Kasumi-1 (cell line): Measurements from ENCODE around the gene SCPEP1.
"Not testable (repeated sequence)": the region's sequence is repeated elsewhere in the genome, so short reads cannot be mapped to it uniquely, and the experiment has no call there.

Experiments
- DNase-seq, 2 experiments: peaks; one replicate each; lab custom pipeline; 2025; lab: John Stamatoyannopoulos, UW

Gene SCPEP1

DNA sequence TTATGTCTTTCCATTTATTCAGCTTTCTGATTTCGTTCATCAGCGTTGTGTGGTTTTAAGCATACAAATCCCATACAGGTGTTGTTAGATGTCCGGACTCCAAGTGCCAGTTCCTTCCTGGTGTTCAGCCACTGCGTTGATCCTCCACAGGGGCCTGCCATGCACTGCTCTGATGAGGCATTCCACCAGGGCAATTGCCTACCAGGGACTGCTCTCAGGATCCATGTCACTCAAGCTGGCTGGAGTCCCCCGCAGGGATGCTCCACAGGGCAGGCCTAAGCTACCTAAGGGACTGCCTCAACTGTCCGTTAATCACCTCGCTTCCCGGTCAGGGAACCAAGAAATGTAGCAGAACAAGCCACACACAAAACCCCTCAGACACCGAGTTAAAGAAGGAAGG is 12.7 kb upstream of the SCPEP1 start:
- not testable (repeated sequence) for DNase-seq

DNA sequence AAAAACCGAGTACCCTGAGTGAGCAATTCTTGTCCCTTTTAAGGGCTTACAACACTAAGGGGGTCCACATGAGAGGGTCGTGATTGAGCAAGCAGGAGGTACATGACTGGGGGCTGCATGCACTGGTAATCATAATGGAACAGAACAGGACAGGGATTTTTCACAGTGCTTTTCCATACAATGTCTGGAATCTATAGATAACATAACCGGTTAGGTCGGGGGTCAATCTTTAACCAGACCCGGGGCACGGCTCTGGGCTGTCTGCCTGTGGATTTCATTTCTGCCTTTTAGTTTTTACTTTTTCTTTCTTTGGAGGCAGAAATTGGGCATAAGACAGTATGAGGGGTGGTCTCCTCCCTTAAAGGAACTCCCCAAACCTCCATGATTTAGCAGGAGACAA is 12.2 kb upstream of the SCPEP1 start:
- DNase-seq, result not testable (repeated sequence)

DNA sequence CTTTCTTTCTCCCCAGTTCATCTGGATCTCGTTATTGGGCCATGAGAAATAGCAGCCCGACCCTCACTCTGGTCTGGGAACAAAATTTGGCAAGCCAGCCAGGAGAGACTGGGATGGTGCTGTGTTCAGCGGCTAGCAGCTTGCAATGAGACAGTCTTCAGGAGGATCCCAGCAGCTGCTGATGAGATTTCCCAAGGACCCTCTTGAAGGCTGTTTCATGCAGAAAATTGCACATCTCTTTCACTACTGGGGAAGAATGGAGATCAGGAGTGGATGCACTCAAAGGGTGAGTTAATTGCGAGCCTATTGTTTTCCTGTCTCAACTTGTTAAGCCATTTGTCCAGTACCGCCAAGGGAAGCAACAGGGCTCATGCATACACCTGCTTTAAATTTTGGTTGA is 11.6 kb upstream of the SCPEP1 start:
- no peak for DNase-seq

DNA sequence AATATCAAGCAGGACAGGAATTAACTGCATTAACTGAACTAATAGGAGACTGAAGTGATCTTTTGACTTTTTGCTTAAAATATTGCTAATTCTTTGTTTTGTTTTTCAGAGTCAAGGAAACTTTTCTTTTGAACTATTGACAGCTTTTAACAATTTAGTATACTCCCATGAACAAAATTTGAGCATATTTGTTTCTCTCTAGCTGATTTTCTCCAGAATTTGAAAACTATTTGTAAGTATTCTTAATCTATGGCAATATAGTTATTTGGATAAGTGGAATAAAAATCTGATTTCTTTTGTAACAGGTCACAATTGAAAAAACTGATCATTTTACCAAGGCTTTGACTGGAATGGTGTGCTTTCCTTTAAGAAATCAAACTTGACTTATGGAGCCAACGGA is 7.0 kb upstream of the SCPEP1 start:
- DNase-seq, result no peak

DNA sequence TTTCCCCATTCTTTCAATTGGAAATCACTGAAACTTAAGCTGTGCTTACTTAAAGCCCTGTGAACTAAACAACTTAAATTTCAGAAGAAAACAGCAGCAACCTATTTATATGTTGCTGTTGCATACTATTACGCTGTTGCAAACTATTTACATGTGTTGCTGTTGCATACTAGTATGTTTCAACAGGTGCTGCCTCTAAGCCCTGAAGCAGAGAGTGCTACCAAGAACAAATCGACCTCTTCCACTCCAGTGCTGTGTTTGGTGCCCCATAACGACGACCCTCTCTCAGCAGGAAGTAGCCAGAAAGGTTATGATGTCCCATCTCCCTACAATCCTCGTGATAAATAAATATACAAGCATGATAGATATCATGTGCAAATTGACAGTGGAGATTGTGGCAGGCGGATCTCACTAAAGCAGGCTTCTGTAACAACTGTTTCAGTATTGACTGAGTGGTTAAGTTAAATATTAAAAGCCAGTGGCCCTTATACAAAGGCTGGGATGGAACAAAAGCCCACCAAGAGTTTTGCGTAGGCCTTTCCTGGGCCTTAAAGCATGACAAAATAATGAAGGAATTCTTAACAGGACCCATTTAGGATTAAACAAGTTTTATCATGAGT is 5.7 kb upstream of the SCPEP1 start:
- no peak for DNase-seq

DNA sequence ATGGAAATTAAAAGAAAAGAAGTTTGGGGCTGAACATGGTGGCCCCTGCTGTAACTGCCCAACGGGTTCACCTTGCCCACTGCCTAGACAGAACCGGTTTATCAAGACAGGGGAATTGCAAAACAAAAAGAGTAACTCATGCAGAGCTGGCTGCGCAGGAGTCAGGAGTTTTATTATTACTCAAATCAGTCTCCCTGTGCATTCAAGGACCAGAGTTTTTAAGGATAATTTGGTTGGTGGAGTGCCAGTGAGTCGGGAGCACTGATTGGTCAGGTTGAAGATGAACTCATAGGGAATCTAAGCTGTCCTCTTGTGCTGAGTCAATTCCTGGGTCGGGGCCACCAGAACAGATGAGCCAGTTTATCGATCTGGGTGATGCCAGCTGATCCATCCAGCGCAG is 4.4 kb upstream of the SCPEP1 start:
- DNase-seq, result no peak

DNA sequence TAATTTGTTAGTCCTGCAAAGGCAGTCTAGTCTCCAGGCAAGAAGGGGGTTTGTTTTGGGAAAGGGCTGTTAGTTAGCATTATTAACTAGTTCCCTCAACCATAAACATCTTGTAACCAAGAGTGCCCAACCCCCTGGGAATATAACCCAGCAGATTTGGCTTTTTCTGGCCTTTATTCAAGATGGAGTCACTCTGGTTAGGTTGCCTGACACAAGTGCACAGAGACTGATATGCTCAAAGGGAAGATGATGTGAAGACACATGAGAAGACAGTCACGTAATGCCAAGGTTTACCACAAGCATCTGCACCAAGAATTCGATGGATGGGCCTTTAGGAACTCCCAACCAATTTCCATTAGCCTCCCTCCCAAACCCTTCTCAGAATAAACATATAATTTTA is 3.9 kb upstream of the SCPEP1 start:
- no peak for DNase-seq

DNA sequence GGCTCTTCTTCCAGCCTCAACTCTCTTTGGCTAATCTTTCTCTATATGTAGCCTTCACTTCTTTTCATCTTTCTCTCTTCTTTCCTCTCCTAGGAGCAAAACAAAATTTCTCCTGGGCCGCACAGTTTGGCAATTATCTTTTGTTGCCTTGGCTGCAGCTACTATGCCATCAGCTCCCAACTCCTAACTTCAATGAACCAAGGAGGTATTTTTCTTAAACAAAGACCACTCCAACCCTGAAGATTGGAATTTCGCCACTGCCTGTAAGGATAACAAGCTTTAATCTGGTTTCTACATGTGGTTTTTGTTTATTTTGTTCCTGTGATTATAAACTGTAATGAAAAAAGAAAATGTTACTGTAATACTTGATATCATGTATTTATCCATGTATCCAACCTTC is 2.3 kb upstream of the SCPEP1 start:
- no peak for DNase-seq

DNA sequence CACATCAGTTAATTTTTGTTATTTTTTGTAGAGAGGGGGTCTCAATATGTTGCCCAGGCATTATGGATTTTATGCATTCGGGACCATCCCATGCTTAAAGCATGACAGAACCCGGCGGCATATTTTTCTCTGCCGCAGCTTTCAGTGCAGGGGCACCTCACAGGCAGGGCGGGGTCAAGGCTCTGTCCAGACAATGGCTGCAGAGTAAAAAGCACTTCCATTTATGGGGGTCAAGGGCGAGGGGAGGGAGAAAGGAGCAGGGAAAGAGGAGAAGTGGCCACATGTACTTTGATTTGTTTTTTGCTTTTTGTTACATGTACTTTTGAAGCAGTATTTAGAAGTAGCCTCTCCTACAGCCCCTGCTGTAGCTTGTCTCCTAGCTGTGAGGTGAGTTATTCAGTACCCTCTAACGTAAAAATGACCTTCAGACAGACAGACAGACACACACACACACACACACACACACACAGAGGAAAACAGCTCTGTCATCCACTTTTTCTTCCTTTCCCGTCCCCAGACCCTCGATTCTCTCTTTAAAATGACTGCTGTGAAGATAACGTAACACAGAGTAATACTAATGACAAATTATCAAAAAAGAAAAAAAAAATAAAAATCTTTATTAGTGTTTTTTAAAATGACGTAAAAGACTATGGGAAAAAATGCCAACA is 856 bp upstream of the SCPEP1 start:
- no peak for DNase-seq

DNA sequence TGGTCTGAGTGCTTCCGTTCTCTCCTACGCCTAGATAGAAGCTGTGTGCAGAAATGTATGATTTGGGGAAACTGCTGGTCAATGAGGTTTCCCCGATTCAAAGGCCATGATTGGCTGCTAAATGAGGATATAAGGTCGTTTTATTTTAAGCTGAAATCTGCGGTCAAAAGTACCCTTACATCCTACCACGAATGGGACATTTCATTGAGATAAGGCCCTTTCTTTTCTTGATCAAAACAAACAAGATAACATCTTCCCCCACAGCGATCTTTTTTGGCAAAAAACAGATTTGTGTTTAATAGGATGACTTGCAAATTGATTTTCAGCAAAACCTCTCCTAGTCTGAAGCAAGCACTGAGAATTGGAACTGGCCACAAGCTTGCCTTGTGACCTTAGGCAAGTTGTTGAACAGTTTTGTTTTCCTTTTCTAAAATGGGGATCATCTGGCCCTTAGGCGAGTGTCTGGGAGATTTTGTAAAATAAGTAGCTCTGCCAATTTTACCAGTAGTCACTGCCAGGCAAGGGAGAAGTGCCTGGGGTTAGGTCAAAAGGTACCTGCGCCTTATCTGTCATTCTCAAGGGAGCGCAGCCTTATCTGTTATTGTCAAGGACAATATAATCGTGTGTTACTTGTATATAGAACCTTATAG is 635 bp downstream of the SCPEP1 start:
- peak in 1 of 2 experiments; percentile 37 for DNase-seq

DNA sequence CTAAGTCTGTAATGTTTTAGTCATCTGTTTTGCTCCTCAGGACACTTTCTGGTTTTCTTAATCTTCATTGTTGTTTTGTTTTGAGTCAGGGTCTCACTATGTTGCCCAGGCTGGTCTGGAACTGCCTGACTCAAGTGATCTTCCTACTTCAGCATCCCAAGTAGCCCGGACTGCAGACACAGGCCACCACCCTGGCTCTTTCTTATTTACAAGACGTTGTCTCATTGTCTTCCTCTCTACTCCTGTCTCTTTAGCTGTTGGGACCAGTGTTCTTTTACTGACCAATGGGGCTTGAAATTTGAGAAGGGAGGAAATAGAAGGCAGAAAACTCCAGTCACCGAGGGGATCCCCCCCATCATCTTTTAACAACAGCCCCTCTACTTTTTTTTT is 1.2 kb downstream of the SCPEP1 start:
- peak; percentile 23 to 29 for DNase-seq

DNA sequence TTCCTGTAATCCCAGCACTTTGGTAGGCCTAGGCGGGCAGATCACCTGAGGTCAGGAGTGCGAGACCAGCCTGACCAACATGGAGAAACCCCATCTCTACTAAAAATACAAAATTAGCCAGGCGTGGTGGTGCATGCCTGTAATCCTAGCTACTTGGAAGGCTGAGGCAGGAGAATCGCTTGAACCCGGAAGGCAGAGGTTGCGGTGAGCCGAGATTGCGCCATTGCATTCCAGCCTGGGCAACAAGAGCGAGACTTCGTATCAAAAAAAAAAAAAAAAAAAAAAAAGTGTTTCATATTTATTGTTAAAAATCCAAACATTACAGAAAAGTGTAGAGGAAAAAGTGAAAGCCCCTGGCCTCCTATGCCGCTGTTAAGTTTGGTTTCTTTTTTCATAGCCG is 2.6 kb downstream of the SCPEP1 start:
- not testable (repeated sequence) for DNase-seq

DNA sequence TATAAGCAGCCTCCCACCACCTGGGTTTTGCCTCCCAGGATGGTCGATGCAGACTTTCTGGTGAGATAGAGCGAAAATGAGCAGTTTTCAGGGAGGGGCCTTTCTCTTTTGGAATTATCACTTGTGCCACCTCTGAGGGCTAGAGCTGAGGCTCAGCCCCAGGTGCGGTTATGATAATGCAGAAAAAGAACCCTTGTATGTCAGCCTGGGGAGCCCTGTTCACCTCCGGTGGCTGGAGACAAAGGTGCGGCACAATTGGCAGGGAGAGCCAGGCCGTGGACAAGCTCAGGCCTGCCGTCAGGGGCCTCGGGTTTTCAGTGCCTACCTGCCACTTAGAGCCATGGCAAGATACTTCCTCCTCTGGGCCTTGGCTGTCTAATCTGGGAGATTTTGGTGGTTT is 4.4 kb downstream of the SCPEP1 start:
- no peak for DNase-seq

DNA sequence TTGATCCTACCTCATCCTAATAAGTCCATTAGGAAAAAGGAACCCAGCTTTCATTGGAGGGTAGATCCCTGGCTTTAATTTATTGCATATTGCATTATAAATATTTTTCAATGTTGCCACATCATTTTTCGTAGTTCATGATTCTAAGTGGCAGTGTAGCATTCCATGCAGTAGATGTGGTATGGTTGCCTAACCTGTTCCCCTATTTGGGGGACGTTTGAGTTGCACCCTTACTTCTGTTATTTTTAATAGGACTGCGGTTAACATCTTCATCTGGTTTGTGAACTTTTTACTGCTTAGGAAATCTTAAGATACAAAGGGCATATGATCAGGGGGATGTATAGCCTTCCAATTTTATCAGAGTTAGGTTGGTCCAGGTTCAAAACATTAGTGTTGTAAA is 5.4 kb downstream of the SCPEP1 start:
- peak; percentile 3 to 11 for DNase-seq

DNA sequence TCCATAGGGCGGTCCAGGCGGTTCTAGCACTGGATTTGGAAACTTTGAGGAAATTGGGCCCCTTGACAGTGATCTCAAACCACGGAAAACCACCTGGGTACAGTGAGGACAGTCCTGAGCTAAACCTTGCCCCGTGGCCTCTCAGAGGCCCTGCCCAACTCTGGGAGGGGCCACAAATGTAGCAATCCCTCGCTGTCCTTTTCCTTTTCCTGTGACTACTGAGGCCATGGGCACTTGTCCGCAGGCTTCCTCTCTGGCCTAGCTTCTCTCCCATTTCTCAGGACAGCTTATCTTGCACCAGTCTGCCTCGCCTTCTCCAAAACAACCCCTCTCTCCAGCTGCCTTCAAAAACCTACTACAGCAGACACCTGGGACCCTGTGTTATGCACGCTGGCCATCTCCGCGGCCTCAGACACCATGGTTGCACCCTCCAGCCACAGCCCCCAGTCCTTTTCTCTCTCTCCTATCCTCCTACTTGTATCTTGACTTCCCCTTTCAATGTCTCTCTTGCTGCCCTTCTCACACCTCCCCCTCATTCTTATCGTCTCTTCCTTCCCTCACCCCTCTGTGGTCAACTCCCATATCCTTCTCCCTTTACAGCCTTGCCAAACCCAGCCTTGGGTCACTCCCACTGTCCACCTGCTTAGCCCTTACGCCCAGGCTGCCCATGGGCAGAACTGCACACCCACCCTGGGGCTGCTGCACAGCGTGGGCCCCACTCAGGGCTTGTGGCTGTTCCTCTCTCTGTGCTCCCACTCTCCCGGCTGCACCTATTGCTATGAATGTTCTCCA is 7.6 kb downstream of the SCPEP1 start:
- DNase-seq, result peak; percentile 91

DNA sequence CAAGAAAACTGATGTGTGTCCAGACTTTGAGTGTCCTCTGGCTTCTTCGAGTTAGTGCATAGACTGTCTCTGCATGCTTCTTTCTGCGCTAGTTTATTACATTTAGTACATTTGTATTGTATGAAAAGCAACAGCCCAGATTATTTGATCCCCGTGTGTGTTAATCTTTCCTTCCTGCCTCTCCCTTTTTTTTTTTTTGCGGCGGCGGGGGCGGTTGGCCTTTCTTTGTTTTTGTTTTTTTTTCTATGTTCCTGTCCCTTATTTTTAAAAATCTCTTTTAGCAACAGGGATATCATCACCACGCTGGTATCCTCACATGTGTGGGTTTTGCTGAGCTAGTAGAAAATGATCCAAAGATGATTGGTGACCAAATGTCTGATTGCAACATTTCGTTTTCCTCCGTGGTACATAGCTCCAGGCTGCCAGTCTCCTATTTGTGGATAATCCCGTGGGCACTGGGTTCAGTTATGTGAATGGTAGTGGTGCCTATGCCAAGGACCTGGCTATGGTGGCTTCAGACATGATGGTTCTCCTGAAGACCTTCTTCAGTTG is 9.4 kb downstream of the SCPEP1 start:
- no peak for DNase-seq

DNA sequence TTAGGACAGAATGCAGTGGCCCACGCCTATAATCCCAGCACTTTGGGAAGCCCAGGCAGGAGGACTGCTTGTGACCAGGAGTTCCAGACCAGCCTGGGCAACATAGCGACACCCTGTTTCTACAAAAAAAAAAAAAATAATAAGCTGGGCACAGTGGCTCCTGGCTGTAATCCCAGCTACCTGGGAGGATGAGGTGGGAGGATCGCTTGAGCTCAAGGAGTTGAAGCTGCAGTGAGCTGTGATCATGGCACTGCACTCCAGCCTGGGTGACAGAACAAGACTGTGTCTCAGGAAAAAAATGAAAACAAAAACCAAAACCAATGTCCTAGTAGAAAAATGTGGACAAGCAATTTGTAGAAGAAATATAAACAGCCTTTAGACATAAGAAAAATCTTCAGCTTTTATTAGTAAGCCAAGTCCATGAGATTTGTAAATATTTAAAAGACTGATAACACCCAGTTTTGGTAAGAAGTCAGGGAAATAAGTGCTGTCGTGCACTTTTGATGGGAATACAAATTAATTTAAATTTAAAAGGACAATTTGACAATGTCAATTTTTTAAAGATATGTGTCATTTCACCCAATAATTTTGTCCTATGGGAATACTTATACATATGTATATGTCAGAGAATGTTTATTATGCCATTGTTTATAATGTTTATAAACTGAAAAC is 11.1 kb downstream of the SCPEP1 start:
- no peak for DNase-seq

DNA sequence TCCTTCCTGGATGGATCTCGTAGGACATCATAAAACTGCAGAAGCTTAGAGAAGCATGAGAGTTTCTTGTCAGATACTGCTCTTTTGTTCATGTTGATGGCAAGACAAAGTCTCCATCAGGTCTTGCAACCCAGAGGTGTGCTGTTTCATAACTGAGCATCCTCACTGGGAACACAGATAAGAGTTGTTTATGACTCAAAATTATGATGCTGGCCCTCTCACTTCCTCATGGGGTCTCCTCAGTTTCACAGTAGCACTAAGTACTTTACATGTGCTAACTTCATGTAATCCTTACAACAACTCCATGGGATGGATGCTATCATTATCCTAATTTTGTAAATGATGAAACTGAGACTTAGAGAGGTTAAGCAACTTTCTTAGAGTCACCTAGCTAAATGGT is 14.4 kb downstream of the SCPEP1 start:
- no peak for DNase-seq

DNA sequence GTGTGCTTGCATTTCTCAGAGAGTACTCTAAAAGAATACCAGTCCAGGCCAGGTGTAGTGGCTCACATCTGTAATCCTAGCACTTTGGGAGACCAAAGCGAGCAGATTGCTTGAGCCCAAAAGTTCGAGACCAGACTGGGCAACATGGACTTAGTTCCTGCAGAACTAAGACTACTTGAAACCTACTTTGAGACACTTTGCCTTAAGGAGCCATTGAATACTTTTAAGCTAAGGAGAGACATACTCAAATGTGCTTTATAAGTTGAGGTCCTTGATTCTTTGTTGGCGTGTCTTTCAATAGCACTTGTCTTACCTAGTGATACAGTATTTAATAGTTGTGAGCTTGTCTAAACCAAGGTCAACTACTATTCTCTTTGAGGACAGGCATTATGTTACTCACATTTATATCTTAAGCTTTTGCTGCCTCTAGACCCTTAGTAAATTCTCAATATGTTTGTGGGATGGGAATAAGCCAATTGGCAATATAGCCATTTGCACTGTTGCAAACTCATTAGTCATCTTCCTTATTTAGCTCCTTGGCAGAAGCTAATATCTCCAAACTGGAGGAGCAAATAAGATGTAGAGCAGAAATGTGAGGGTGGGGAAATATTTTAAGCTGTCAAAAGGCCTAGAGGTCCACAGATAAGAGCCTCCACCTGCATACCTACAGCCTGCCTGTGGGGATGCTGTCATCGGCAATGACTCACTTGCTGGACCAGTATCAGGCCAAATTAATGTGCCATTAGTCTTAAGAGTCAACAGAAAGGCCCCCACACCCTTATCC is 16.3 kb downstream of the SCPEP1 start:
- no peak for DNase-seq

DNA sequence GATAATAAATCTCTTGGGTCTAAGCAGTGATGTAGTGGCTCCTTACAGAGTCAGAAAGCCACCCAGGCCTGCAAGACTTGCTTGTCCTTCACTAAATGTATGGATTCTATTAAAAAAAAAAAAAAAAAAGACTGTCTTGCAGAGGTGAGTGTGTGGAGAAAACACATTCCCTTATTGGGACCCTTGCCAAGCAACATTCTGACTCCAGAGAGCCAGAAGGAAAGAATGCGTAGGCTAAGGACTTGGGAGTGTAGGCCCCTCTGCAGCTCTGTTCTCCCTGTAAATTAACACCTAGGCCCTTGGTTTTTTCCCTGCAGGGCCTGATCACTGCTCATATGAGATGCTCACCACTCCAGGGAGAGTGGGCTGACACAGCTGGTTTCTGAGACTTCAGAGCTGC is 17.8 kb downstream of the SCPEP1 start:
- DNase-seq, result no peak

DNA sequence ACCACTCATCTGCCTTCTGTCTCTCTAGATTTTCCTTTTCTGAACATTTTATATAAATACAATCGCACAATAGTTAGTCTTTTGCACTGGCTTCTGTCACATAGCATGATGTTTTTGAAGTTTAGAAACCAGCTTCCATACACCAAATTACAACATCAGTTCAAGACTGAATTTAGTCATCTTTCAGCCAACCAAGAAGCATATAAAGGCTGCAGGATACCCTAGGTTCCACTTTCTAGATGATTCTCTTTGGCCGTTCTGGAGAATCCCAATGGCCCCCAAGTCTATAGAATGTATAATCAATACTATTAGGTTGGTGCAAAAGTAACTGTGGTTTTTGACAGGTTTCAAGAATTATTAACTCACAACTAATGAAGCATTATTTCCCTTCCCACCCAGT is 19.4 kb downstream of the SCPEP1 start:
- DNase-seq, result no peak
